ENCODE measurements around the gene ORC6.

ORC6 gene

GRCh38 chr16:46745617-46746016 is 56.2 kb downstream of the ORC6 start:
- Histone ChIP-seq H3K36me3 (ENCODE audit: insufficient read depth) (no peaks in the 10 kb centered on the region), H3K27ac (no peak overlapping the region)
- no peak for TF ChIP-seq CTCF (conservative IDR thresholded peaks at IDR 0.05; ENCODE audit: low read depth, low read length)

DNA sequence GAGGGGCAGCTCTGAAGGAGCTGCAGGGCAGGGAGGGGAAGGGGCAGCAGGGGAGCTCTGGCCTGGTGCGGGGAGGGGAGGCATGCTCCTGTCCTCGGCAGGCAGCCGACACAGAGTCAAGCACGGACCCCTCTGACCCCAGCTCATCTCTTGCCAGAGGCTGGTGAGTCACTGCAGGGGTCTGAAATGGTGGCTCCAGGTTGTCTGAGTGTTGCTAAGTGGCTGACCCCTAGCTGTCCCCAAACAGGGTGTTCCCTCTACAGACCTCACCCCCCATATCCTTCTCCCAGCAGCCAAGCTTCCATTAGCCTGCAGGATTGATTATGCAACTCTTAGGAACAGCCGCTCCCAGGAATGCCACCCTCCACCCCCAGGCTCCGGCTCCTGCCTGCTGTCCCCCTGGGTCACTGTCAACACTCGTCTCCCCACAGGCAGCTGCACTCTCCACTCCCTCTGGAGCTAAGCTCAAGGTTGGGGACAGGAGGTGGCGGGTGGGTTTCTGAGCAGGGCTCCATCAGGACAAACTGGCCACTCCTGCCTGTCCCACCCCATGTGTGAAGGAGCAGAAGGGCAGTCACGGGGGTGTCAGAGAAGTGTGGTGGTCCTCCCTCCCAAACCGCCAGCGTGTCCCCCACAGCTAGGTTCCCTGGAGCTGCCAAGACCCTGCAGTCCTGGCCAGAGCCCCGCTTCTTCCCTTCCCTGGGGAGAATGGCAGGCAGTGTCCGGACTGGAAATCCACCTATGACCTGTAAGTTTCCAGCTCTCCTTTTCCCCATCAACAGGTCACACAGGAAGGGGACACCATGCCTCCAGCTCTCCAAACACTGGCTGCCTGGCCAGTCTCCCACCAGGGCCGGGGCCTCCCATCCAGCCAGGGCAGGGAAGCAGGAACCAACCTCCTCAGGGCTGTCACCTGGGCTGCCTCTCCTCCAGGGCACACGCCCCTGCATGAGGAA is 57.6 kb downstream of the ORC6 start:
- no peaks in the 10 kb centered on the region for H4K20me1 ChIP-seq (ENCODE audit: insufficient read depth)
- no peak for TF ChIP-seq CTCF (conservative IDR thresholded peaks at IDR 0.05; ENCODE audit: low read depth, low read length)
- no peak overlapping the region for H3K4me2 ChIP-seq
- no peaks in the 10 kb centered on the region for H3K4me1 ChIP-seq (ENCODE audit: low read depth, poor library complexity, severe bottlenecking)
- H3K36me3 ChIP-seq (ENCODE audit: insufficient read depth), result no peaks in the 10 kb centered on the region
- no peak overlapping the region for H2AFZ ChIP-seq (ENCODE audit: low read depth)
- no peak overlapping the region for H3K27ac ChIP-seq
- H3K79me2 ChIP-seq (ENCODE audit: insufficient read depth, low read depth), result no peaks in the 10 kb centered on the region
- H3K9ac ChIP-seq, result no peak overlapping the region
- no peaks in the 10 kb centered on the region for H3K27me3 ChIP-seq (ENCODE audit: insufficient read depth, low read depth)
- H3K4me3 ChIP-seq (IDR thresholded peaks at IDR 0.05; ENCODE audit: insufficient read depth, low read depth, low read length), result no peak overlapping the region

More at GRCh38 chr16:46745617-46746016, 56.2 kb downstream of the ORC6 start:
- H3K79me2 ChIP-seq (ENCODE audit: insufficient read depth, low read depth), result no peaks in the 10 kb centered on the region
- no peak overlapping the region for H3K4me2 ChIP-seq
- H3K4me3 ChIP-seq (IDR thresholded peaks at IDR 0.05; ENCODE audit: insufficient read depth, low read depth, low read length), result no peak overlapping the region
- peaks cover 12% of the 10 kb centered on the region for H3K4me1 ChIP-seq (ENCODE audit: low read depth, poor library complexity, severe bottlenecking)
- no peak overlapping the region for H2AFZ ChIP-seq (ENCODE audit: low read depth)
- no peaks in the 10 kb centered on the region for H3K27me3 ChIP-seq (ENCODE audit: insufficient read depth, low read depth)
- H3K9ac ChIP-seq, result no peak overlapping the region
- no peaks in the 10 kb centered on the region for H4K20me1 ChIP-seq (ENCODE audit: insufficient read depth)
